HepG2 (cell line): ENCODE data around the gene PRDM15. TPM values are rescaled to one million over a fixed set of nuclear protein-coding genes. Genes with fewer than 3 reads are reported as not detected.

ENCODE experiments used
- ATAC-seq: fragments of 200-7000 bp; cut with Tn5 transposase; 3 replicates; pipeline ENCODE4 v1.9.1; 2020; ENCODE audit warnings: mild to moderate bottlenecking, moderate library complexity
- BruUV-seq: library from RNA; stranded (reverse); fragments of 400-500 nt; replicated peaks from 2 replicates; lab custom pipeline; 2021; lab: Mats Ljungman, UMichigan
- CTCF ChIA-PET: fragments of 300-600 bp; formaldehyde crosslinking; extraction: SDS; loops from one replicate; lab custom pipeline; 2021; ENCODE audit warnings: low total read pairs, inconsistent platforms, low intra/inter-chr PET ratio; lab: Yijun Ruan, JAX
- POLR2A ChIA-PET: fragments of 350-600 bp; sonication (Branson Sonifier 250); formaldehyde crosslinking; loops from one replicate; lab custom pipeline; 2020; ENCODE audit warnings: antibody characterized with exemption, inconsistent platforms; lab: Yijun Ruan, JAX
- DNase-seq: peaks from one replicate; pipeline ENCODE4 v3.0.0-alpha.2; 2015; ENCODE audit warnings: low spot score
- FAIRE-seq: peaks from 3 replicates; lab custom pipeline; 2011; peaks lifted over from hg19 to GRCh38; lab: Jason Lieb, UNC
- H2AFZ ChIP-seq: one replicate; pipeline ENCODE4 v1.6.1; 2011; ENCODE audit warnings: low read length, inconsistent platforms
- H3K27ac ChIP-seq: fragments of 300-600 bp; 3 replicates; pipeline ENCODE4 v1.8.0; 2011; ENCODE audit warnings: mixed run types, mild to moderate bottlenecking, mixed read lengths, low read length, inconsistent platforms; ENCODE audit not compliant: insufficient read depth; ENCODE audit errors: extremely low read length
- H3K27me3 ChIP-seq, 2 experiments: fragments of 200-600 bp in 1 of 2; 2 replicates in 1 of 2; 3 replicates in 1 of 2; pipeline versions ENCODE4 v1.6.0 to v1.8.0; 2011; ENCODE audit warnings: low read length in 2 of 2, mild to moderate bottlenecking in 2 of 2, moderate library complexity in 2 of 2, inconsistent platforms in 1 of 2; ENCODE audit not compliant: insufficient read depth in 2 of 2, control insufficient read depth in 1 of 2
- H3K36me3 ChIP-seq, 2 experiments: fragments of 200-600 bp in 1 of 2; replicated peaks in 1 of 2; 2 replicates in 1 of 2; 3 replicates in 1 of 2; pipeline versions ENCODE4 v1.5.1 to v1.8.0; 2011; ENCODE audit warnings: low read length in 2 of 2, inconsistent platforms in 1 of 2; ENCODE audit not compliant: insufficient read depth in 2 of 2, control insufficient read depth in 1 of 2
- H3K4me1 ChIP-seq: 2 replicates; pipeline ENCODE4 v1.5.1; 2012; ENCODE audit warnings: low read length, inconsistent platforms; ENCODE audit not compliant: insufficient read depth
- H3K4me2 ChIP-seq: 2 replicates; pipeline ENCODE4 v1.6.0; 2011; ENCODE audit warnings: low read depth, low read length, inconsistent platforms
- H3K4me3 ChIP-seq, 3 experiments: fragments of 200-600 bp in 1 of 3; sonication (generic), shearing (Covaris generic) in 1 of 3; replicated peaks in 1 of 3; 2 replicates each; pipeline ENCODE4 v1.5.1; 2011 to 2016; ENCODE audit warnings: low read length in 3 of 3, inconsistent platforms in 2 of 3, low read depth in 2 of 3, mild to moderate bottlenecking in 2 of 3, control low read depth in 1 of 3, mixed read lengths in 1 of 3; ENCODE audit not compliant: insufficient read depth in 1 of 3
- H3K79me2 ChIP-seq: one replicate; pipeline ENCODE4 v1.6.1; 2011; ENCODE audit warnings: low read length, inconsistent platforms; ENCODE audit not compliant: insufficient read depth
- H3K9ac ChIP-seq: 2 replicates; pipeline ENCODE4 v1.6.0; 2011; ENCODE audit warnings: mild to moderate bottlenecking, low read depth, low read length, inconsistent platforms; ENCODE audit not compliant: insufficient read depth
- H3K9me3 ChIP-seq: 2 replicates; pipeline ENCODE4 v1.5.1; 2012; ENCODE audit warnings: mild to moderate bottlenecking, low read length
- H4K20me1 ChIP-seq: 2 replicates; pipeline ENCODE4 v1.6.0; 2011; ENCODE audit warnings: inconsistent platforms, mild to moderate bottlenecking, low read length, moderate library complexity; ENCODE audit not compliant: insufficient read depth
- AHDC1 ChIP-seq: sonication (generic); formaldehyde crosslinking; IDR thresholded peaks from 2 replicates; pipeline ENCODE4 v1.5.1; 2020; ENCODE audit warnings: mild to moderate bottlenecking, missing genetic modification reagents, borderline replicate concordance
- MNT ChIP-seq: fragments of 450-650 bp; IDR thresholded peaks from 2 replicates; pipeline ENCODE4 v1.6.1; 2016
- PBX2 ChIP-seq: IDR thresholded peaks from 2 replicates; pipeline ENCODE4 v1.6.1; 2016; ENCODE audit warnings: control low read depth
- ZNF142 ChIP-seq: sonication (generic); formaldehyde crosslinking; IDR thresholded peaks from 2 replicates; pipeline ENCODE4 v1.4.0; 2020; ENCODE audit warnings: missing genetic modification reagents
- ZNF20 ChIP-seq: sonication (generic); formaldehyde crosslinking; IDR thresholded peaks from 2 replicates; pipeline ENCODE4 v1.4.0; 2020; ENCODE audit warnings: mild to moderate bottlenecking, moderate library complexity, missing genetic modification reagents
- ZNF543 ChIP-seq: sonication (generic); formaldehyde crosslinking; IDR thresholded peaks from 2 replicates; pipeline ENCODE4 v1.4.0; 2020; ENCODE audit warnings: mild to moderate bottlenecking, missing genetic modification reagents
- WGBS: methylation state at CpG from one replicate; pipeline ENCODE4 v1.1.6; 2017; ENCODE audit warnings: low lambda C conversion rate; 5-methylcytosine and 5-hydroxymethylcytosine counted together
- in situ Hi-C: cut with HindIII; loops from 2 replicates; pipeline ENCODE4 v1.10.0; 2017; ENCODE audit warnings: low pct_unique_long_range_greater_than_20kb; ENCODE audit not compliant: extremely low pct_ligation_motif_present
- intact Hi-C: fragments of 100-400 bp; cut with micrococcal nuclease; formaldehyde crosslinking; loops from one replicate; pipeline ENCODE4 v1.10.0; 2022; ENCODE audit not compliant: unreplicated experiment
- polyA plus RNA-seq, 8 experiments: library from polyadenylated mRNA; depleted of rRNA in 3 of 8; stranded (reverse) in 7 of 8; unstranded in 1 of 8; fragments of >200 nt; fragmentation: Illumina TruSeq in 4 of 8; extraction: Trizol in 4 of 8; gene quantifications; 2 replicates each; pipeline versions ENCODE4 v1.2.1 to v1.2.3, GENCODE V29; 2011 to 2016; ENCODE audit warnings: low read depth in 4 of 8, missing spikeins in 1 of 8, mixed read lengths in 1 of 8; ENCODE audit not compliant: insufficient read depth in 1 of 8
- total RNA-seq, 5 experiments: library from RNA; depleted of rRNA; stranded (reverse); fragments of >200 nt; fragmentation: Illumina TruSeq; extraction: Trizol; gene quantifications; 2 replicates each; pipeline ENCODE4 v1.2.3, GENCODE V29; 2016; ENCODE audit warnings: low read depth in 1 of 5

Gene PRDM15
- total and polyA plus RNA-seq, 2 of the 13 experiments (the other 11 are each of a cell fraction or from before 2014, with no cell fraction given) = 4.0 to 6.9 TPM

- 0 out of 2 replicates have a peak, but pooled peaks cover 8% of the 10 kb centered on the region for H3K4me1 ChIP-seq
- intact Hi-C loops (no loop called here), in situ Hi-C loops (no loop called here)
- WGBS = 94% methylated on average over 30 of the region's 36 CpGs
- no peaks in the 10 kb centered on the region for H3K79me2 ChIP-seq
- no TSS peak for BruUV-seq
- H3K36me3 ChIP-seq = peaks cover 1 to 44% of the 10 kb centered on the region in 2 experiments; a peak in 4 of 5 replicates
- H3K27me3 ChIP-seq = no peaks in the 10 kb centered on the region
- H3K9me3 ChIP-seq = no peaks in the 10 kb centered on the region
- no peak for ATAC-seq
- H3K9ac ChIP-seq = no peak overlapping the region
- H3K27ac ChIP-seq = no peak overlapping the region
- H2AFZ ChIP-seq = no peak overlapping the region
- POLR2A ChIA-PET = no interaction called here
- FAIRE-seq = no peak
- CTCF ChIA-PET = no interaction called here
- H4K20me1 ChIP-seq = no peaks in the 10 kb centered on the region
- no peak for DNase-seq
- H3K4me3 ChIP-seq = no peak overlapping the region
- no peak overlapping the region for H3K4me2 ChIP-seq
- TF ChIP-seq MNT = no peak
- no peak for TF ChIP-seq ZNF543 (CRISPR knock-in tag)
- TF ChIP-seq AHDC1 (CRISPR knock-in tag) = no peak
- no peak for TF ChIP-seq ZNF142 (CRISPR knock-in tag)
- TF ChIP-seq ZNF20 (CRISPR knock-in tag) = no peak
- no peak for TF ChIP-seq PBX2 (CRISPR knock-in tag)
Observed at GRCh38 chr21:41907496-41908258, 28.5 kb upstream of the PRDM15 start.
